HG02610 (cell line): ENCODE results near the gene AGRP.
A peak's percentile ranks its signal among the peaks of the same experiment; 100 is the strongest.
"Not testable (repeated sequence)": the region's sequence is repeated elsewhere in the genome, so short reads cannot be mapped to it uniquely, and the experiment has no call there.

Source experiments
- ATAC-seq: cut with Tn5 transposase; IDR thresholded peaks from one replicate; pipeline ENCODE4 v1.9.1; 2021; ENCODE audit warnings: mild to moderate bottlenecking, moderate library complexity; ENCODE audit not compliant: unreplicated experiment

Gene AGRP

DNA sequence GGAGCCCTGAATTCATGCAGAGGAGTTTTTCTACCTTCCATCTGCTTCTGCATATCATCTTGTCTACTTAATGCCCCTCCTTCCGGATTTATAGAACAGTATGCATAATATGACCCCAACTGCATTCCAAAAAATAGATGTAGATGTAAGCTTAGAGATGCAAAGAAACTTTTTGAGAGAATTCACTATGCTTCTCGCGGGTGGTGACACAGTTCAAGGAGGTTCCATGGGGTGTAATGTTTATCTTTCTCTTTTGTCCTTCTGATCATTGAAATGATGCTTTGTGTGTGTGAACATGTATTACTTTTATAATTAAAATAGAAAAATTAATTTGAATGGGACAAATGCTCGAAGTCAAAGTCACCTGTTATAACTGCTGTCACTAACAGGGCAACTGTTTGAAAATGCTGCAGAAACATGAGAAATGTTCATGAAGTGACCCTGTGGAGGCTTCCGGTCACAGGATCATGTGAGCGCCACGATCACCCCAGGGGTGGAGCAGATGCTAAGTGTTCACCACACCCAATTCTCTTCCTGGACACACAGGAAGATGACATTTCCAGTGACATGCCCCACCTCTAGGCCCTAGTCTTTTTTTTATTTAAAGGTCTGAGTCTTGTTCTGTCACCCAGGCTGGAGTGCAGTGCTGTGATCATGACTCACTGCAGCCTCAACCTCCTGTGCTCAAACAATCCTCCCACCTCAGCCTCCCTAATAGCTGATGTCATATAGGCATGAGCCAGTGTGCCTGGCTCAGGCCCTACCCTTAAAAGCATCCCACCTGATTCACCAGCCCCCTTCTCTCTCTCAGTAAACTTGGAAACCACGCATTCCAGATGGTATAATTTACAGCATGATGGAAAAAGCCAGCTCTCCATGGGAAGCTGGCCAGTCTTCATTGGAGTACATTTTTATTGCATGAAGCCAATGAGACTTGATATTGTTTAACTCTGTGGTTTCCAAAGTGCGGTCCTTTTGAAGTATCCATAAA lies 21.0 kb upstream of the AGRP start:
- ATAC-seq = no peak

DNA sequence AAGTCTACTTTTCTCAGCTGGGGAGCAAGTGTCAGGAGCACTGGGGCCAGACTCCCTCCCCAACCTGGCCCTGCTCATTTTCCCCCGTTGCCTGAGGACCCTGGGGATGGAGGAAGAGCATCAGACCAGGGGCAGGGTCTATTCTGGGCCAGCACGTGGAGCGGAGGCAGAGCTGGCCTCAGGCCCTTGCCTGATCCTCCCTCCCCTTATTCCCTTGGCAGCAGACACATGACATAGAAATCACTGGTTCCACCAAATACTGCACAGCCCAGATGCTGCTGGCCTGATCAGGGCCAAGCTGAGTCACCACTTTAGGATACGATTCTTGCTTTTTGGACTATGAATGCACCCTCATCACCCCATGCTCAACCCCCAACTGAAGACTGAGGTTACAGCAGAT lies 15.8 kb upstream of the AGRP start:
- no peak for ATAC-seq

DNA sequence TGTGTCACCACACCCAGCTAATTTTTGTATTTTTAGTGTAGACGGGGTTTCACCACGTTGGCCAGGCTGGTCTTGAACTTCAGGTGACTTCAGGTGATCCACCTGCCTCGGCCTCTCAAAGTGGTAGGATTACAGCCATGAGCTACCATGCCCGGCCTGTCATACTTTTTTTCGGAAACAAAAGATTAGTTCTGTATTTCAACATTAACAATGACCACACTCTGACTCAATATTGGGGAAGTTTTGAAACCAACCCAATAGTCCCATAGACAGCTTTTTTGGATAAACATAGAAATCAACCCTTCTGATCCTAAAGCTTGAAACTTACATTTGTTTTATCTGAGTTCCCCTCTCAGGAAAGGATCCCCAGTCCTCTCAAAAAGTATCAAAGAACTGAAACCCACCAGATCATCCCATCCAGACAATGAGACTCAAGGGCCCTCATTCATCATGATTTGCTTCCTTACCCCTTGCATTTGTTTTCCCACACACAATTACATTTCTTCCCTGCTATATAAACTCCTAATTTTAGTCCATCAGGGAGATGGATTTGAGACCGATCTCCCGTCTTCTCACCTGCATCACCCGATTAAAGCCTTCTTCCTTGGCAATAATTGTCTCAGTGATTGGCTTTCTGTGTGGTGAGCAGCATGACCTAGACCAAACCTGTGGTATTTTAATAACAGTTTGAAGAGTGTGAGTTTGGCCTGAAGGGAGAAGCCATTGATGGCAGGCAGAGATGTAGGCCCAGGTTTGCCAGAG lies 7.2 kb upstream of the AGRP start:
- ATAC-seq = no peak

DNA sequence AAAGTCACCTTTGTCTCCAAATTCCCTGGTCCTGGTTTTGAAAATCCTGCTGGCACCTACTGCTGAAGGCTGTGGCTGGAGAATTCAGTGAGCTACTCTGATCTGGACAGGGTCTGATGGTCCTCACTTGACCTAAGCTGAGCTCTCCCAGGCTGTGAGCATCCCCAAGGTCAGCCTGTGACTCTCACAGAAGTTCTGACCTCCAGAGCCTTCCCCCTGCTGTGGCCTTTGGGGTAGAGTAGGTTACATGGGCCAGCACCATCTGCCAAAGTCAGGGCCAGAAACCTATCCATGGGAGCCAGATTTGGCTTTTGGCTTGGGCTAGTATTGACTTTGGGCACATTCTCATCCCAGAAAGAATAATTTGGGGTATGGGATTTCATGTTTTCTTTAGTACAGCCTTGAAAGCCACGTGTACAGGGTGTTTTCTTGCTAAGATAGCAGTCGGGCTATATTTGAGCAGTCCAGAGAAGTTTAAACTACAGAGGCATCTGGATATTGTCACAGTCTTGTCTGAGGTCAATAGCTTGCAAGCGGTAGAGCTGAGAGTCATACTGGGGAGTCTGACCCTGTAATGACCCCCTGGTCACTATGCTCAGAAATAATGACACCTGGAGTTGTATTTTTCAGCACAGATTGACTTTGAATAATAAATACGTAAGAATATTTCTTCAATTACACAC lies 6.2 kb upstream of the AGRP start:
- ATAC-seq = no peak

DNA sequence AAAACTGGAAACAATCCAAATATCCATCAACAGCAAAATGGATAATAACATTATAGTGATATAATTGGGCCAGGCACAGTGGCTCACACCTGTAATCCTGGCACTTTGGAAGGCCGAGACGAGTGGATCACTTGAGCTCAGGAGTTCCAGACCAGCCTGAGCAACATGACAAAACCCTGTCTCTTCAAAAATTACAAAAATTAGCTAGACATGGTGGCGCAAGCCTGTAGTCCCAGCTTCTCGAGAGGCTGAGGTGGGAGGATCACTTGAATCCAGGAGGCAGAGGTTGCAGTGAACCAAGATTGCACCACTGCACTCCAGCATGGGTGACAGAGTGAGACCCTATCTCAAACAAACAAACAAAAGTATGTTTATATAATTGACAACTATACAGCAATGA lies 4.2 kb upstream of the AGRP start:
- not testable (repeated sequence) for ATAC-seq

DNA sequence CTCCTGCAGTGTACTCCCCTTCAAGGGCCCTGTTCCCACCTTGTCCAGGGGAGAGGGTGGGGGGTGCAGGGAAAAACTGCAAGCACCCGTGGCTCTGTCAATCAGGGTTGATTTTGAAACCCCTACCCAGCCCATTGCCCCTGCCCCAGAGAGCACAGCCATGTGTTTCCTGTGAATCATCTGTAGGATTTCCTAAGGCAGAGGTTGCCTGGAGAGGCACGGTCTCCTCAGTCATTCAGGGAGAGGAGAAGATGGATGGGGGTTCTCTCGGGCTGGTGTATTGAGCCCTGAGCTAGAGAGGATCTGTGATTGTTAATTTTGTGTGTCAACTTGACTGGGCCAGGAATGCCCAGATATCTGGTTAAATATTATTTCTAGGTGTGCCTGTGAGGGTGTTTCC lies 3.5 kb upstream of the AGRP start:
- no peak for ATAC-seq

DNA sequence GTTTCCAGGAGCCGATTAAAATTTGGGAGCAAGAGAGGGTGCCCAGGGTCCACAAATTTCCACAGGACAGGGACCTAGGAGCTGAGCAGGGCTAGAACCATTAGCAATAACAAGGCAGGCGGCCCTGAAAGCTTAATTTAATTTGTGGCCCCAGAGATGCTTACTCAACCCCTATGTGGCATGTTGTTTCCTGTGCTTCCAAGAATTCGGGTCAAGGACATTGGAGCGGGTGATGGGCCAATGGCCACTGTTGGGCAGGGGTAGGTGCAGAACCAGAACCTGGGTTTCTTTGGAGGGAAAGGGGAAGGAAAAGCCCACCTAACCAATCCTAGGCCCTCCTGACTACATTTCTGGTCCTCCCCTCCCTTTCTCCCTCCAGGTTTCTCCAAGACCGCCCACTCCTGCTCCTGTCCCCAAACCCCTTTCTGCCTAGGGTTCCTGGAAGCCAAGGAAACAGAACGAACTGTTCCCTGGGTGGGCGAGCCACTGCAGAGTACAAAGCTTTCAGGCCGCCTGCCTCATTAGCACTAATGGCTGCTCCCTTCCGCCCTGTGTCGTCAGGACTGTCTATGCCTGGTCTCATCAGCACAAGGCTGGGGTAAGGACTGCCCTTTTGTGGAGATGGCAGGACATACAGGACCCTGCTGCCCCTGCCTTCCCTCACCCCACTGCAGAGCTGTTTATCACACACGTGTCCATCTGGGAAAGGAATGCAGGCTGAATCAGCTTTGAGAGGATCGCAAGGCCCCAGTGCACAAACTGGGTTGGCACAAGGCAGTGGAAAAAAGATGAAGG lies 581 bp upstream of the AGRP start:
- no peak for ATAC-seq

DNA sequence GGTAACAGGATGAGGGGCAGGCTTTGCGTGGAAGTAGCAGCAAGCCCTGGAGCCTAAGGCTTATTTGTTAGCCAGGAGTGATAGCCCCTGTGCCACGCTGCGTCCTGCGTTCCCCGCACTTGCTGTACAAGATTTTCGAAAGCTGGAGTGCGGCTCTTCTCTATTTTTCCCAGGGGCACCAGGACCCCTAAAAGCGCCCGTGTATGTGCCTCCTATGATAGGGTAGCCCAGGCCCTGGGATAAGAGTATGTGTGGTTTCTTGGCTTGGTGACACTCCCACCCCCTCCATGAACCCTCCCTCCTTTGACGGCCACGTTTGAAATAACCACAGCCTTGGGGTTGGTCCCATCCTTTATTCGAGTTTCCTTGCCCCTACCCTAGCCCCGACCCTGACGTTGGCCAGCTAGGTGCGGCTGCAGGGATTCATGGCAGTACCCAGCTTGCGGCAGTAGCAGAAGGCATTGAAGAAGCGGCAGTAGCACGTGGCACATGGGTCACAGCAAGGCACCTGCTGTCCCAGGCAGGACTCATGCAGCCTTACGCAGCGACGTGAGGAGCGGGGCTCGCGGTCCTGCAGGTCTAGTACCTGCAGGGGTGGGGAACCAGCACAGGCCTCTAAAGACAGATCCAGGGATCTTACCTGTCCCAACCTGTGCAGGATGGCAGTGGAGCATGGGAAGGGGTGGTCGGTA lies 968 bp downstream of the AGRP start:
- no peak for ATAC-seq

DNA sequence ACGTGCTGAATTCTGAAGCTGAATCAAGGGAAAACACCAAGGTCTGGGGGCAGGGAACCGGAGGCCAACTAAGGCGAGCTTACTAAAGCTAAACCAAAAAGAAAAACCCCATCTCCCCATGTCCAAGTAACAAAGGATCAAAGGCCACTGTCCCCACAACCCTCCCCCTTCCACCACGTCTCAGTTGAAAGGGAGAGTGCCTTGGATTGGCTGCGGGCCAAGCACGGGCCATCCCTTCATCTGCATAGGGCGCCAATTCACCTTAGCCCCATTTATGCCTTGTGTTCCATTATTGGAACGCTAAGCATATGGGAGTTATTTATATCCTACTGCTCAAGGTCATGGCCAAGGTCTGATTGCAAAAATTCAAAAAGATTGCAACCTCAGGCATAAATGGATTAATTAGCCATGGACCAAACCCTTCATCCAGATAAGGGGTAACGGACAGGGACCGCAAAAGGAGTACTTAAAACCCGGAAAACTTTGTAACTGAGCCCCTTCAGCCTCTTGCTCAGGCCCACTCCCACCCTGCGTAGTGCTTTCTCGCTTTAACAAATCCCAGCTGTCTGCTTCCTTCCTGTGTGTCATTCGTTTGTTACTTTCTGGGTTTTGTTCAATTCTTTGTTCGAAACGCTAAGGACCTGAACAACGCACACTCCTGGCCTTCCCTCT lies 1.6 kb downstream of the AGRP start:
- ATAC-seq = peak; percentile 19

DNA sequence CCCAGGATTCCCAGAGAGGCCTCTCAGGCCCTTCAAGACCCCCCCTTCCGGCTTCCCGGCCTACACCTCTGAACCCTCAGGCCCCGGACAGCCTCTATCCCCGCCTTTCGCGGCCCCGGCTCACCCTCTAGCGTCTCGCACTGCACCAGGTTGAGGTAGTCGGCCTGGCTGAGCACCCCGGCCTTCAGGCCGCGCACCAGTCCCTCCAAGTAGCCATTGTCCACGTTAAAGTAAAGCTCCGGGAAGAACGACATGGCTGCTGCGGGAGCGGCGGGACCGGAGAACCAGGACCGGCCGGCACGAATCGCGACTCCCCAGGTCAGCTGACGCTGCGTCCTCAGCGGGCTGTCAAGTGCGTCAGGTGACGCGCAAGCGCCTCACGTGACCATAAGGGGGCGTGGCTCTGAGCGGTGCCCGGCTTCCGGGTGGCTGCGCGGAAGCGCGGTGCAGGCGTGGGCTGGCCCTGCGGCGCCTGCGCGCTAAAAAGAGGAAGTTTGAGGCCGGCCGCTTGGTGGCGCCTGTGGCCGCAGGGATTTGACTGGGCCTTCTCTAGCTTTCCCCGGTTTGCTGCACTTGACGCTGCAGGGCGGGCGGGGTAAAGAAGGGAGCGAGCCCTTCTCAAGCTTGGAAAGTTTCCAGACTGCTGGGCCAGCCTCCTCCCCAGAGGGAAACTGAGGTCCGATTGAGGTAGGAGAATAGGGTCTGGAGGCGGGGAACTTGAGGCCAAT lies 2.4 kb downstream of the AGRP start, which contains the start of gene ATP6V0D1:
Gene ATP6V0D1, minus strand, starts transcription at position 325 of the 728 bp plus-strand sequence. Its CDS starts 71 bp downstream, at position 254.
- ATAC-seq = peak; percentile 92

DNA sequence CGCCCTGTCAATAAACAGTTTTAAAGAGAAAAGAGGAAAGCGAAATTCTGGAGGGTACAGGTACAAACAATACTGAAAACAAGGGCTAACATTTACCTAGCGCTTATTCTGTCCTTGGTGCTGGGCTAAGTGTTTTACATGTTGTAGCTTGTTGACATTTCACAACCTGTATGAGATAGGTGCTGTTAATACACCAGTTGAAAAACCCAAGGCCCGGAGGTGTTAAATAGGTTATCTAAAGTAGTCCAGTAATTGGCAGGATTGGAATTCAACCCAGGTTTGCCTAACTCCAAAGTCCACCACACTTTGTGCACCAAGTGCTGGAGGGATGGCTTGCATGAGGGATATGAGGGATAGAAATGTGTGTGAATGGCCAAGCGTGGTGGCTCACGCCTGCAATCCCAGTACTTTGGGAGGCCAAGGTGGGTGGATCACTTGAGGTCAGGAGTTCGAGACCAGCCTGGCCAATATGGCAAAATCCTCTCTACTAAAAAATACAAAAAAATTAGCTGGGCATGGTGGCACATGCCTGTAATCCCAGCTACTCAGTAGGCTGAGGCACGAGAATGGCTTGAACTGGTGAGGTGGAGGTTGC lies 5.3 kb downstream of the AGRP start:
- ATAC-seq = no peak

DNA sequence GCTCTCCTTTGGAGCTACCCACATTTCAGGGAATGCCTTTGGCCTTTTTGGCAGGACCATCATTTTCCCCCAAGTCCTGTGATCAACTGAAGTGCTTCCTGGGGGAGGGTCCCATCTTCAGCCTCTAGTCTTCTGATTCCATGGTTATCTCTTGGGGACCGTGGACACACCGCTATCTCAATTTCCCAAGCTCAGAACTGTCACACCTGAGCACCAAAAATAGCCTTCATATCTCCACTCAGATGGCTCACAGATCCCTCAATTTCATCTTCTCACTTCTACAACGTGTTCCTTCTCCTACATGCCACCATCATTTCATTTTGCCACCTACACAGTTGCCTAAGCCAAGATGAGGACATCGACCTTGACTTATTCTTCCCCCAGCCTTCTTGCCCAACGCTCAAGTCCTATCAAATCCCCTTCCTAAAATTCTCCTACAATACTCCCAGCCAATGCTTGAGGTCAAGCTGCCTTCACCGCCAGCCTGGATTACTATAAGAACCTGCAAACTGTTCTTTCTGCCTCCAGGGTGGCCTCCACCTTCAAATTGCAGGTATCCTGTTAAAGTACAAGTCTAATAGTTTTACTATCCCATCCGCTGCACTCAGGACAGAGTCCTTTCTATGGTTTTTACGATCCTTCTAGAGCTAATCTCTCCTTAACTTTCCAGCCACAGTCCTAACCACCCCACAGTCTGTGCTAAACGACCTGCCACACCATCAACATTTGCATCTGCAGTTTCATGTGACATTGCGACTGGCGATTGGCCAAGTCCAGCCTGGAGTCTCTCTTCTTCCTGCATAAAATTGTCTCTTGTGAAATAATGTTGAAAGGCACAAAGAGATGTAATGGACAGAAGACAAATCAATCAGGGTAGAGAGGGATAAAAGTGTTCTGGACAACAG lies 8.5 kb downstream of the AGRP start:
- ATAC-seq = no peak

DNA sequence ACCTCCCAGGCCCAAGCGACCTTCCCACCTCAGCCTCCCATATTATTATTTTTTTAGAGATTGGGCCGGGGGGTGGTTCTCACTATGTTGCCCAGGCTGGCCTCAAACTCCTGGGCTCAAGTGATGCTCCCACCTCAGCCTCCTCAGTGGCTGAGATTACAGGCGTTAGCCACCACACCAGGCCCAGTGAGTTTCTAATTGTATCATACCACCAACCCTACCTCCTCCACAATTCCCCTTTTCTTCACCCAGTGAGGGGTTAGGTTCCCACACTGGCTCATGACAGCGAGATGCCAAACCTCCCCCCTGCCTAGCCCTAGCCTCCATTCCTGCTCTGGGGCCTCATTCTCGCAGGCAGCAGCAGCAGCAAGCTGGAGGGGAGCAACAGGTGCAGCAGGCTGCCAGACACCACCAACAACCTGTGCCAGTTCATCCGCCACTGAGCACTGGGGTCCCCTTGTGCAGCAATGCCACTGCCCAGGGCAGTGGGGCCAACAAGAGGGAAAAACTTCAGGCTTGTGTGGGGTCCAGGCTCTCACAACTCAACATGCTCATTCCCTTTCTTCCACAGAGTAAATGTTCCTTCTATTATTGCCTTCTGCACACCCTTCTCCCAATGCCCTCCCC lies 11.5 kb downstream of the AGRP start:
- no peak for ATAC-seq

DNA sequence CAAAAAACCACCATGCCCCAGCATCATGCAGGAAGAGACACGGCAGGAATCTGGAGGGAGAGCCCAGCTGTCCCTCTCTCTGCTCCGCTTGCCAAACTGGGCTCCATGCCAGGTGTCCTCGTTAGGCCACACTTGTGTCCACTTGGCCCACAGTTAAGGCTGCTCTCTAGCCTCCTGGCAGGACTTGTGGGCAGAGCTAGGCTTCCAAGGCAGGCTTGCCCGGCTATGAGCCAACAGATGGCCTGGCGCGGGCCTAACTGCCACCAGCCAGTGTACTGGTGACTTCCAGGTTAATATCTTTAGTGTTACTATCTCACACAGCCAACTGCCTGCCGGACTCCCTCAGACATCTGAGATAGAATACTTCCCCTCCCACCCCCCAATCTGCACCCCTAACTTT lies 13.0 kb downstream of the AGRP start:
- no peak for ATAC-seq

DNA sequence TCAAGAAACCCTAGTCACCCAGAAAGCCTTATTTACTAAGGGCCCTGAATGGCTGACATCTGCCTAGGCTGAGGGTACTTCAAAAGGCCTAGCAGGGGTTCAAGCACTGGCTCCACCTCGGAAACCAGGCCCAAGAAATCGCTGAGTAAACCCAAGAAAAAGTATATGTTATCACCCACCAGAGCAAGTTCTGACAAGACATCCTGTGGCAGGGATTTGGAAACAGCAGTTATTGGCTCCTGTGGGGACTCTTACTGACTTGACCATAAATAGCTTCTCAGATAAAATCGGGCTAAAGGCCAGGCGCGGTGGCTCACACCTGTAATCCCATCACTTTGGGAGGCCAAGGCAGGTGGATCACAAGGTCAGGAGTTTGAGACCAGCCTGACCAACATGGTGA lies 14.6 kb downstream of the AGRP start:
- no peak for ATAC-seq

DNA sequence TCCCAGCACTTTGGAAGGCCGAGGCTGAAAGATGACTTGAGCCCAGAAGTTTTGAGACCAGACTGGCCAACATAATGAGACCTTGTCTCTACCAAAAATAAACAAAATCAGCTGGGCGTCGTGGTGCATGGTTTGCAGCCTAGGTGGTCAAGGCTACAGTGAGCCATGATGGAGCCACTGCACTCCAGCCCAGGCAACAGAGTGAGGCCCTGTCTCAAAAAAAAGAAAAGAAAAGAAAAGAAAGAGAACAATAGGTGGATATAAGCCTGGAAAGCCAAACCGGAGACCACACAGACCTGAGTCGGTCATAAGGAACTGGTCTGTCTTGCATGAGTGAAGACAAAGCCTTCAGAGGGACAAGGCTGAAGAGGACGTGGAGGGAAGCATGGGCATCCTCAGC lies 16.8 kb downstream of the AGRP start:
- ATAC-seq = no peak

DNA sequence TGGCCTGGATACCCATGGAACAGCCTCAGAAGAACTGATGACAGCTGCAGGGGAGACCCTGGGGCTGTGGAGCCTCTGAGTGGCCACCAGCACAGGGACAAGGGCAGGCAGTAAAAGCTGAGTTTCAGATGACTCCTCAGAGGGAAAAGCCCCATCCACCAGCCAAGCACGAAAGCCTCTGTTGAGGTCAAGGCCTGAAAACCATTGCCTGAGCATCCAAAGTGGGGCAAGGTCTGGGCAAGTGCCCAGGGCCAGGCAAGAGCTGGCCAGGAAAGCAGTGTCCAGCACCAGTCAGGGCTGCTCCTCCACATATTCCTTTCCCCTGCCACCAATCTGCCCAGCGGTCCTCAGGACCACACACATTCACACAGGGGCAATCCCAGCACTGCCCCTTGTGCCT lies 18.8 kb downstream of the AGRP start:
- no peak for ATAC-seq
